HG03280 (cell line): ENCODE measurements around the gene ZKSCAN3.
A peak's percentile ranks its signal among the peaks of the same experiment; 100 is the strongest.
"Not testable (repeated sequence)": the region's sequence is repeated elsewhere in the genome, so short reads cannot be mapped to it uniquely, and the experiment has no call there.

Experiments
- ATAC-seq: cut with Tn5 transposase; IDR thresholded peaks from one replicate; pipeline ENCODE4 v1.9.1; 2021; ENCODE audit warnings: mild to moderate bottlenecking, moderate library complexity; ENCODE audit not compliant: unreplicated experiment

ZKSCAN3 gene

DNA sequence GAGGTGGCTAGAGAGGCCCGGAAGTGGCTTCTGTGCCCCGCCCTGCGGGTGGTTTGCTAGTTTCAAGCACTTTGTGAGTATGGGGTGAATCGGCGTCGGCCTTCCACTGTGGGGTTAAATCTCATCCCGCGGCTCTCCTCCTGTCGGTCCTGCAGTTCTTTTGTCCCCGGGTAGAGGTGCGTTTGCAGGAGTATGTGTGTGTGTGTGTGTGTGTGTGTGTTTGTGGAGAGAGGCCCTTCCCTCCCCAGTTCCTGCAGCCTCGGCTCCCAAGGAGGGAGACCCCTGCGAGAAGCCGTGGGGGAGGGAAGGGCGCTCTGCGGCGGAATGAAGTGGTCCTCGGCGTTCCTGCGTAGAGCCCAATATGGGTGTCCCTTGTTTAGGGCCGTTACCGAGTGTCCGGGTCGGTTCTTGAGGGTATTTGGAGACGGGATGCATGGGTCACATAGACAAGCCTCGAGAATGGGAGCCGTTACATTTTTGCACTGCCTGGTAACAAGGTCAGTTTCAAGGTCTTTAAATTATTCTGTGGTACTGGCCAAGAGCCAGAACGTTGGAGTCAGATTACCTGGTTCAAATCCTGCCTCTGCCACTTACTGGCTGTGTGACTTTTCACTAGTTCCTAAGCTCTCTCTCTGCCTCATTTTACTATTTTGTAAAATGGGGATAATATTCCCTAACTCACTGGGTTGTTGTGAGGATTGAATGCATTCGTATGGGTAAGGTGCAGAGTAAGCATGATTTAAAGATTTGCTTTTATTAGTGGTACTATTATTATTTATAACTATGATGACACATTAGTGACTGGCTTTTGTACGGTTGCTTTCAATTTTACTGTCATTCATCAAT is at the start of gene ZKSCAN3:
Gene ZKSCAN3, plus strand, starts transcription at position 56 of the 846 bp plus-strand sequence. CDS start 9,640 bp downstream, outside the sequence.
- ATAC-seq, result peak; percentile 98

DNA sequence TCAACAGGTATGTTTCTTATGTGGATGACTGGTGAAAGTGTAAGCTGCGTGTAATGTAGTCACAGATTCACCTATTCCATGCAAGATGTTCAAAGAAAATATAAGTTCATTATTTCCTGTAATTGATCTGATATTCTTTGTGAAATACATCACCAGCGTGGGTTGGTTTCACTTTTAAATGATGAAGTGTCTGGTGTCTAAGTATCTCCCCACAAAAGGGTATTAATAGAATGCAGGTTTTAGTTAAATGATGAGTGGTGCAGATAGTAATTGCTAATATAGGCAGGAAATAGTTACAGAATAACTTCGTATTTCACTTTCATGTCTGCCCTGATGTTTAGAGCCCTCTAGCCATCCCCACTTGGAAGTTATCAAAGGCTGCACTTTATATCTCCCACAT is 46.2 kb upstream of the ZKSCAN3 start:
- ATAC-seq, result peak; percentile 55

DNA sequence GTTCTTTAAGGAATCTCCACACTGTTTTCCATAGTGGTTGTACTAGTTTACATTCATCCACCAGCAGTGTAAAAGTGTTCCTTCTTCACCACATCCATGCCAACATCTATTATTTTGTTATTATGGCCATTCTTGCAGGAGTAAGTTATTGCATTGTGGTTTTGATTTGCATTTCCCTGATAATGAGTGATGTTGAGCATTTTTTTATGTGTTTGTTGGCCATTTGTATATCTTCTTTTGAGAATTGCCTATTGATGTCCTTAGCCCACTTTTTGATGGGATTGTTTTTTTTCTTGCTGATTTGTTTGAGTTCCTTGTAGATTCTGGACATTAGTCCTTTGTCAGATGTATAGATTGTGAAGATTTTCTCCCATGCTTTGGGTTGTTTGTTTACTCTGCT is 43.4 kb upstream of the ZKSCAN3 start:
- ATAC-seq, result not testable (repeated sequence)

DNA sequence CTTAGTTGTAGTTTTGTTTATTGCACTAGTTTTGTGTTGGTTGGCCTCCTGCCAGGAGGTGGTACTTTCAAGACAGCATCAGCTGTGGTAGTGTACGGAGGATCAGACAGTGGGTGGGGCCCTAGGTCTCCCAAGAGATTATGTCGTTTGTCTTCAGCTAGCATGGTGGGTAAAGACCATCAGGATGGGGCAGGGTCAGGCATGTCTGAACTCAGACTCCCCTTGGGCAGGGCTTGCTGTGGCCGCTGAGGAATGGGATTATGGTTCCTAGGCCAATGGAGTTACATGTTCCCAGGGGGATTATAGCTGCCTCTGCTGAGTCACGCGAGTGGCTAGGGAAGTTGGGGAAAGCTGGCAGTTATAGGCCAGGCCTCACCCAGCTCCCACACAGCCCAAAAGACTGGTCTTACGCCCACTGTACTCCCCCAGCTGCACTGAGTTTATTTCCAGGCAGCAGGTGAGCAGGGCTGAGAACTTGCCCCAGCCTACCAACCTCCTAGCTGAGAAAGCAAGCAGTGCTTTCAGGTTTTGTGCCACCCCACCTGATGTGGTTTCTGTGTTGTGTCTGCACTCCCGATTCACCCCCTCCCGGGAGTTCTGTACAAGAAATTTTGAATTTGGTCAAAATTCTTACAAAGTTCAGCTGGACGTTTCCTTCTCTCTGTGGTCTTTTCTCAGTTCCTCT is 38.5 kb upstream of the ZKSCAN3 start:
- ATAC-seq, result no peak

GRCh38 chr6:28312939-28313338 is 36.8 kb upstream of the ZKSCAN3 start:
- no peak for ATAC-seq

- no peak for ATAC-seq
Measured at GRCh38 chr6:28315628-28316027, 34.1 kb upstream of the ZKSCAN3 start.

- not testable (repeated sequence) for ATAC-seq
Measured at GRCh38 chr6:28317866-28318265, 31.9 kb upstream of the ZKSCAN3 start.

DNA sequence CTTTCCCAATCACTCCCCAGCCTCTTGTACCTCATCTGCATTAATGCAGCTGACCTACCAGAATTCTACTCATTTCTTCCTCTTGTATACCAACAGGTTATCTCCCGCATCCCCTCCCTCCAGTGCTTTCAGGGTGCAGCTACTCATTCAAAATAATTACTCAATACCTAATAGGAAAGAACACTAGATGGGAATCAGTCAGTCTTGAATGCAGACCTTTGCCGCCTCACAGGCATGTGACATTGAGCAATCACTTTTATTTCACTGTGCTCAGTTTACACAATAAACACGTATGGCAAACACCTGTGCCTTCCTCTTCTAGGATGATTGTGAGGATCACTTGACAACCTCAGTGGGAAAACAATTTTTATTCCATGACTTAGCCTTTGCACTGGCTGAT is 27.1 kb upstream of the ZKSCAN3 start:
- no peak for ATAC-seq

DNA sequence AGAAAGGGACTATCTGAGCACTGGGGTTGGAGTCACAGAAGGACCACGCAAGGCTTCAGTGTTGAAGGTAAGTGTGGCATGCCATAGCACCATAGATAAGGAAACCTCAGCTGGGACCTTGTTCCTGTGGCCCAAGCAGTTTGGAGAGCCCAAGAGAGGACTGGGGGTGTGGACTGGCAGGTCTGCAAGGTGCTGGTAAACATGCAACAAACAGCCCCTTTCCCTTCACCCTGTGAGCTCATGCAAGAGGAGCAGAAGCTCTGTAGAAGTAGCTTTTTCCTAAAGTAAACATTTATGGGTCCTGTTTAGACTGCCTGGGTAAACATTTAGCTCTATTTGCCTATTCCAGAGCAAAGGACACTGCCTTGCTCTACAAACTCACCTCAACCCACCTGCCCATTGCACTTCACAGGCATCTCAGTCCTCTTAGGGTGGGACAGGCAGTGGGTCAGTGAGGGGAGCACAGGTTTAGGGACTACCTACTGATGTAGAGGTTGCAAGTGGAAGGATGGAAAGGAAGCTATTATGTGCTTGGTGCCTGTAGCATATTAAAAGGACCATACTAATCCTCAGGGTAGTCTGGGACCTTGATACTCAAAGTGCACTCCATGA is 25.8 kb upstream of the ZKSCAN3 start:
- ATAC-seq, result no peak

DNA sequence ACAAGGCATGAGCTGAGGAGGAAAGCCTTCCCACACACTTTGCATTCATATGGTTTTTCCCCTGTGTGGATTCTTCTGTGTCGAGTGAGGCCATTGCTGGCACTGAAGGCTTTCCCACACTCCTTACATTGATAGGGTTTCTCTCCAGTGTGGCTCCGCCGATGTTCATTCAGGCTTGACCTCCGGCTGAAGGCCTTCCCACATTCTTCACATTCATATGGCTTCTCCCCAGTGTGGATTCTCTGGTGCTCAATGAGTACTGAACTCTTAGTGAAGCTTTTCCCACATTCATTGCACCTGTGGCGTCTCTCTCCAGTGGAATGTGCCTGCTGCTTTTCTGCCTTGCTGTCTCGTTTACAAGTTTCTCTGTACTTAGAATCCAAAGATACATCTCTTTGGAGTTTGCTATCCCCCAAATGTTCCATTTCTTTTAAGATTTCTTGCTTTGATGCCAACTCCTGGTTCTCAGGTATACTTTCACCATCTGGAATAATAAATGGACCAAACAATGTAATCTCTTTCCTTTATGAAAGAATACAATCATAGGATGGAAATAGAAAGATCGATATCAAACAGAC is 23.3 kb upstream of the ZKSCAN3 start:
- ATAC-seq, result no peak

DNA sequence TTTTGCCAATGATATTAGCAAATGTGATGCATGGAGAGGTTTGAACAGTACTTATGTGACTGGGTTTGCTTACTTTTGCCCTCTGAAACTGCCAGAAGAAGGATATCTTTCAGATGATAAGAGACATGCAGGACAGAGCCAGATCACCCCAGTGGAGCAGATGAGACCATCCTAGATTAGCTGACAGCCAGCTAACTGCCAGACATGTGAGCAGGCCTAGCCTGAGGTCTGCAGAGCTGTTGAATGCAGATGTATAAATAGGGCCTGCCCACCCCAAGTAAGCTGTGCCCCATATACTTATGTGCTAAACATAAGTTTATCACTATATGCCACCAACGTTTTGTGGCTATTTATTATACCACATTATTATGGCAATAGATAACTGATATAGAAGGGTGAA is 19.7 kb upstream of the ZKSCAN3 start:
- no peak for ATAC-seq

DNA sequence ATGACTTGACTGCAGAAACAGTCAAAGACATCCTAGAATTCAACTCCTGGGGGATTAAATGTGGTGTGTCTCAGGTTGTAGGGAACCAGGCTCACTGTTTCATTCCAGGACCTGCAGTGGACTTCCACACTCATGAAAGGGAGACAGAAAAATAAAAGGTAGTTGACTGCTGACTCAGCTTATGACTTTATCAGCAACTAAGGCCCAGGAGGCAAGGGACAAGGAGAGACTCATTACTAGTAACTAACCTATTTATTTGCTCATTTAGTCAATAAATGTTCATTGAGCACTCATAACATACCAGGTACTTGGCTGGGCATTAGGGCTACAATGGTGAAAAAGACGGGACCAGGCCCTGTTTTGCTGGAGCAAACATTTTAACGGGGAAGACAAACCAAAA is 16.7 kb upstream of the ZKSCAN3 start:
- no peak for ATAC-seq

- no peak for ATAC-seq
Measured at GRCh38 chr6:28333599-28334018, 16.1 kb upstream of the ZKSCAN3 start.

DNA sequence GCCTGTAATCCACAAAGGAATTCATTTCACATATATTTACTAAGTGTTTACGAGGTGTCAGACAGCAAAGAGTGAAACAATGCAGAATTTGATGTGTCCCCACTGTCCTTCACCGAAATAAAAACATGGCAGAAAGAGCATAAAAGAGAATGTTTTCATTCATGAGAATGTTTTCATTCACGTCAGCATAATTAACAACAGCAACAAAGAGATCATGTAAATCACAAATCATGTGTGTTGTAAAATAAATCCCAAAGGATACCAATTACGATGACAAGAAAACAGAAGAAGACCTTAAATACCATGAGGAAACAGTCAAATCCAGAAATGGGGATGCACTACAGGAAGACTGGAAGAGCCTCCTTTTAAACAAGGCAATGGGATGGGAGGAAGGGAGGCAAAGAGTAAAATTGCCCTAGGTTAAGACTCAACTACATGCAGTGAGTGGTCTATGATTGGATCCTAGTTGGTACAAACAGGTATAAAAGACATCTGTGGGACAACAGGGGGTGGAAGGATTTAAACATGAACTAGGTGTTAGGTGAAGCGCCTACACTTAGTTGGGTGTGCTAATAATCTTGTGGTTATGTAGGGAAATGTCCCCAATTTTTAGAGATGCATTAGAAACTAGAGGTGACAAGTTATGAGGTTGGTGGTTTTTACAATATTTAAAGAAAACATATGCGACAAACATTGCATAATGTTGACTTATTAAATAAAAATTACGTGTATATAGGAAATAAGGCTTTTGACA is 15.3 kb upstream of the ZKSCAN3 start:
- ATAC-seq, result no peak

DNA sequence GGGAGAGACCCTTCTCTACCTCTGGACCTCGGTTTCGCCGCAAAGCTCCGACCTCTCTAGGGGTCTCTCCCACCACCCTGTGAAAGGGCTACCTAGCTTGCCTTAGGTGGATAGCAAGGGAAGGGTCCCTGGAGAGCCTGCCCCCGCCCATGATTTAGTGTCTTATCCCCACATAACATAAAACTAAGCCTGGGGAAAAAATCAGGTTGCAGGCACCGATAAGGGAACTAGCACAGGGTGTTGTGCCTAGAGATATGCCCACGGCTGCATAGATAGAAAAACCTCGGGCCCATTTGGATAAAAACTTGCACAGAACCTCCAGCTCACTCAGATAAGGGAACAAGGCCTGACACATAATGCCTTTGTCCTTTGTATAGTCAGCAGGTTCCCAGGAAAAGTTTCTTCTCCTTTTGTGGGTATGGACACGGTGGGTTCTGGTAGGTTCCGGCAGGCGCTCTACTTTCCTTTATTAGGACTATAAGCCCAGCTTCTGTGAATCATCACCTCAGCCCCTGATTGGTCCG is 14.6 kb upstream of the ZKSCAN3 start:
- no peak for ATAC-seq

GRCh38 chr6:28335564-28336283 is 14.0 kb upstream of the ZKSCAN3 start, which contains the start of gene ZSCAN31:
Gene ZSCAN31, minus strand, starts transcription at chr6:28336148. Its CDS starts 6,465 bp downstream, at chr6:28329683.
- peak; percentile 91 for ATAC-seq

GRCh38 chr6:28336284-28337120 is 13.2 kb upstream of the ZKSCAN3 start:
- no peak for ATAC-seq

DNA sequence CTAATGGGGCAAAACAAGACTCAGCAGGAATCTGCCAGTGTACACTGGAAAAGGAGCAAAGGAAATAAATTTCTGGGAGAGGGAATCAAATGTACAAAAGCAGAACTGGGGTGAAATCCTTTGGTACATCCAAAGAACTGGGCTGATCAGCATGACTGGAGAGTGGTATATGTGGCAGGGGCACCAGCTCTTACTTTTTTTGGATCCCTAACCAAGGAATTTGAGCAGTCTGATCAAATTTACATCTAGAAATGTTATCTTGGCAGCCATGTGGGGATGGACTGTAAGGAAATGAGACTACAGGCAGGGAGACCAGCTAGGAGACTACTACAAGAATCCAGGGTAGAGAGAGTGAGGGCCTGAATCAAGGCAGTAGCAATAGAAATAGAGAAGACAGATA is 12.6 kb upstream of the ZKSCAN3 start:
- ATAC-seq, result no peak
